HCT116 (cell line): ENCODE measurements around the gene TRAK1. TPM values are rescaled to one million over a fixed set of nuclear protein-coding genes. Genes with fewer than 3 reads are reported as not detected.

Experiments
- ATAC-seq: fragments of 200-7000 bp; cut with Tn5 transposase; 2 replicates; pipeline ENCODE4 v1.9.1; 2020; ENCODE audit warnings: mild to moderate bottlenecking, moderate library complexity
- BruUV-seq: library from RNA; stranded (reverse); fragments of 400-500 nt; replicated peaks from 2 replicates; lab custom pipeline; 2021; lab: Mats Ljungman, UMichigan
- CTCF ChIA-PET: fragments of 300-600 bp; sonication (Branson Sonifier 250); formaldehyde crosslinking; loops from one replicate; lab custom pipeline; 2021; ENCODE audit warnings: antibody characterized with exemption; lab: Charles Lee
- POLR2A ChIA-PET: fragments of 300-600, 350-600 bp; sonication (Branson Sonifier 250); formaldehyde crosslinking; loops from one replicate; lab custom pipeline; 2021; ENCODE audit warnings: antibody characterized with exemption; lab: Charles Lee
- RAD21 ChIA-PET, 2 experiments: fragments of 300-600 bp; sonication (Branson Sonifier 250); formaldehyde crosslinking; loops; one replicate each; lab custom pipeline; 2023; ENCODE audit warnings: low total read pairs in 2 of 2; ENCODE audit not compliant: uncharacterized antibody in 2 of 2, unreplicated experiment in 2 of 2, low non-redundant PET in 1 of 2; lab: Charles Lee
- DNase-seq: peaks from one replicate; pipeline ENCODE4 v3.0.0-alpha.2; 2010; ENCODE audit warnings: low read depth, low spot score
- H2AFZ ChIP-seq: fragments of 200-600 bp; shearing (Covaris generic), sonication (generic); 2 replicates; pipeline ENCODE4 v1.6.1; 2017; ENCODE audit warnings: low read depth, mixed run types, mixed read lengths, antibody characterized with exemption, low read length; ENCODE audit not compliant: poor library complexity, severe bottlenecking
- H3K27ac ChIP-seq: 2 replicates; pipeline ENCODE4 v1.5.1; 2012; ENCODE audit warnings: low read depth, low read length
- H3K27me3 ChIP-seq: fragments of 200-600 bp; sonication (generic); 2 replicates; pipeline ENCODE4 v1.6.1; 2016; ENCODE audit warnings: mixed run types, low read length, mixed read lengths; ENCODE audit not compliant: insufficient read depth
- H3K36me3 ChIP-seq, 2 experiments: fragments of 200-500 bp in 1 of 2; fragments of 200-600 bp in 1 of 2; sonication (Bioruptor generic) in 1 of 2; sonication (generic) in 1 of 2; 2 replicates each; pipeline versions ENCODE4 v1.5.1 to v1.6.1; 2014 to 2016; ENCODE audit warnings: low read length in 2 of 2, inconsistent platforms in 1 of 2, mixed read lengths in 1 of 2, mixed run types in 1 of 2; ENCODE audit not compliant: insufficient read depth in 2 of 2, control insufficient read depth in 1 of 2
- H3K4me1 ChIP-seq, 2 experiments: fragments of 200-600 bp in 1 of 2; sonication (generic) in 1 of 2; 2 replicates each; pipeline versions ENCODE4 v1.5.1 to v1.6.1; 2012 to 2017; ENCODE audit warnings: low read length in 2 of 2, inconsistent platforms in 1 of 2, mild to moderate bottlenecking in 1 of 2, mixed read lengths in 1 of 2, mixed run types in 1 of 2, moderate library complexity in 1 of 2; ENCODE audit not compliant: insufficient read depth in 2 of 2, control insufficient read depth in 1 of 2
- H3K4me2 ChIP-seq: fragments of 200-600 bp; sonication (generic); 2 replicates; pipeline ENCODE4 v1.6.1; 2017; ENCODE audit warnings: mixed run types, low read length, mixed read lengths
- H3K4me3 ChIP-seq, 2 experiments: fragments of 200-600 bp in 1 of 2; sonication (generic) in 1 of 2; replicated peaks in 1 of 2; 2 replicates each; pipeline ENCODE4 v1.5.1; 2011 to 2016; ENCODE audit warnings: low read length in 2 of 2, control low read depth in 1 of 2, low read depth in 1 of 2, mild to moderate bottlenecking in 1 of 2, mixed read lengths in 1 of 2, mixed run types in 1 of 2
- H3K79me2 ChIP-seq: fragments of 200-600 bp; sonication (generic); 2 replicates; pipeline ENCODE4 v1.6.1; 2017; ENCODE audit warnings: mild to moderate bottlenecking, mixed run types, low read length, moderate library complexity, mixed read lengths; ENCODE audit not compliant: insufficient read depth
- H3K9ac ChIP-seq: fragments of 200-600 bp; sonication (generic); 2 replicates; pipeline ENCODE4 v1.6.1; 2016; ENCODE audit warnings: low read length, mixed read lengths
- H3K9me2 ChIP-seq: fragments of 200-600 bp; sonication (generic), shearing (Covaris generic); 2 replicates; pipeline ENCODE4 v1.6.1; 2017; ENCODE audit warnings: mixed run types, mild to moderate bottlenecking, moderate library complexity; ENCODE audit not compliant: insufficient read depth
- H3K9me3 ChIP-seq, 2 experiments: fragments of 200-500 bp in 1 of 2; fragments of 200-600 bp in 1 of 2; sonication (Bioruptor generic) in 1 of 2; sonication (generic) in 1 of 2; 2 replicates each; pipeline ENCODE4 v1.6.1; 2014 to 2017; ENCODE audit warnings: low read length in 2 of 2, mixed read lengths in 2 of 2, inconsistent platforms in 1 of 2, low read depth in 1 of 2, mild to moderate bottlenecking in 1 of 2, mixed run types in 1 of 2, moderate library complexity in 1 of 2; ENCODE audit not compliant: control insufficient read depth in 1 of 2, insufficient read depth in 1 of 2
- H4K20me1 ChIP-seq: fragments of 200-600 bp; sonication (generic), shearing (Covaris generic); 2 replicates; pipeline ENCODE4 v1.6.1; 2017; ENCODE audit warnings: mixed run types, mild to moderate bottlenecking, moderate library complexity; ENCODE audit not compliant: insufficient read depth
- ATF3 ChIP-seq: IDR thresholded peaks from 2 replicates; pipeline ENCODE4 v1.6.1; 2012
- CBX3 ChIP-seq: IDR thresholded peaks from 2 replicates; pipeline ENCODE4 v1.6.1; 2012; ENCODE audit warnings: low read depth
- CTCF ChIP-seq, 3 experiments: fragments of 200-600 bp in 1 of 3; sonication (generic) in 1 of 3; IDR thresholded peaks in 2 of 3; conservative IDR thresholded peaks in 1 of 3; 2 replicates each; pipeline ENCODE4 v1.5.1; 2012 to 2017; ENCODE audit warnings: low read depth in 2 of 3, low read length in 2 of 3, antibody characterized with exemption in 1 of 3, borderline replicate concordance in 1 of 3, control low read depth in 1 of 3, mild to moderate bottlenecking in 1 of 3, mixed read lengths in 1 of 3, mixed run types in 1 of 3, moderate library complexity in 1 of 3; ENCODE audit not compliant: insufficient read depth in 1 of 3
- EZH2 ChIP-seq: fragments of 200-600 bp; sonication (generic); IDR thresholded peaks from 2 replicates; pipeline ENCODE4 v1.6.1; 2017; ENCODE audit warnings: antibody characterized with exemption, mixed run types
- EZH2phosphoT487 ChIP-seq: fragments of 200-600 bp; IDR thresholded peaks from 2 replicates; pipeline ENCODE4 v1.6.1; 2018; ENCODE audit warnings: antibody characterized with exemption, borderline replicate concordance
- FOSL1 ChIP-seq: IDR thresholded peaks from 2 replicates; pipeline ENCODE4 v1.6.1; 2012; ENCODE audit warnings: low read depth
- MAX ChIP-seq: IDR thresholded peaks from 2 replicates; pipeline ENCODE4 v1.6.1; 2012
- POLR2AphosphoS5 ChIP-seq: IDR thresholded peaks from 2 replicates; pipeline ENCODE4 v1.6.1; 2011; ENCODE audit warnings: mild to moderate bottlenecking, low read depth, low read length, moderate library complexity
- SP1 ChIP-seq: IDR thresholded peaks from 2 replicates; pipeline ENCODE4 v1.6.1; 2012; ENCODE audit warnings: low read depth
- SRF ChIP-seq: IDR thresholded peaks from 2 replicates; pipeline ENCODE4 v1.6.1; 2012; ENCODE audit warnings: low read depth
- TCF7L2 ChIP-seq: IDR thresholded peaks from 2 replicates; pipeline ENCODE4 v1.7.0; 2011; ENCODE audit warnings: borderline replicate concordance, inconsistent platforms; ENCODE audit not compliant: insufficient read depth, insufficient read length; ENCODE audit errors: extremely low read depth
- YY1 ChIP-seq: IDR thresholded peaks from 2 replicates; pipeline ENCODE4 v1.6.1; 2011; ENCODE audit warnings: low read length, low read depth, moderate library complexity, mild to moderate bottlenecking; ENCODE audit not compliant: insufficient replicate concordance; ENCODE audit errors: extremely low read depth
- ZFX ChIP-seq: fragments of 450-650 bp; IDR thresholded peaks from 2 replicates; pipeline ENCODE4 v1.6.1; 2017
- intact Hi-C: fragments of 100-400 bp; cut with micrococcal nuclease; formaldehyde crosslinking; loops from 2 replicates; pipeline ENCODE4 v1.10.0; 2022
- total RNA-seq: library from RNA; stranded (reverse); gene quantifications from one replicate; pipeline ENCODE4 v1.2.1, GENCODE V29; 2021; ENCODE audit not compliant: unreplicated experiment

TRAK1 gene
- total RNA-seq, 1 experiment from 2014 or later = 25.9 TPM

GRCh38 chr3:42222942-42223693 lies 132.0 kb downstream of the TRAK1 start:
- H3K9ac ChIP-seq = no peak overlapping the region
- no peaks in the 10 kb centered on the region for H3K79me2 ChIP-seq
- no peak overlapping the region for H3K4me2 ChIP-seq
- no peaks in the 10 kb centered on the region for H3K4me1 ChIP-seq
- no peaks in the 10 kb centered on the region for H4K20me1 ChIP-seq
- ATAC-seq (no peak), DNase-seq (no peak)
- no peak overlapping the region for H3K27ac ChIP-seq
- BruUV-seq = no TSS peak
- intact Hi-C loops = no loop called here
- ChIA-PET RAD21 (no interaction called here), CTCF (no interaction called here), POLR2A (interaction anchor here (1.1 kb wide), 1 partner anchor 279 kb away, joined by 3 read pairs; the partner anchor contains the start of gene VIPR1)
- H3K36me3 ChIP-seq = peaks cover 4% of the 10 kb centered on the region in 2 experiments; a peak in 2 of 4 replicates
- H2AFZ ChIP-seq = no peak overlapping the region
- no peaks in the 10 kb centered on the region for H3K27me3 ChIP-seq
- H3K9me3 ChIP-seq = no peaks in the 10 kb centered on the region
- H3K4me3 ChIP-seq = no peak overlapping the region
- TF ChIP-seq TCF7L2 = no peak
- TF ChIP-seq FOSL1 = no peak
- no peak for TF ChIP-seq EZH2phosphoT487
- no peak for TF ChIP-seq SRF
- no peak for TF ChIP-seq YY1
- no peak for TF ChIP-seq SP1
- no peak for TF ChIP-seq MAX
- TF ChIP-seq POLR2AphosphoS5 = no peak
- TF ChIP-seq CBX3 = no peak
- no peak for TF ChIP-seq ATF3
- TF ChIP-seq EZH2 = no peak
- no peak for TF ChIP-seq CTCF (IDR thresholded peaks at IDR 0.05 in 2 of 3, conservative IDR thresholded peaks at IDR 0.05 in 1 of 3; ENCODE audit: borderline replicate concordance in 1 of 3, insufficient read depth in 1 of 3, low read depth in 2 of 3, low read length in 2 of 3)
- TF ChIP-seq ZFX = no peak
- no peaks in the 10 kb centered on the region for H3K9me2 ChIP-seq
